Endothelial cell of umbilical vein (primary cell): Measurements from ENCODE around the gene HTRA1.

ENCODE experiments used
- EZH2 ChIP-seq: IDR thresholded peaks from 2 replicates; pipeline ENCODE4 v1.6.1; 2012; ENCODE audit warnings: borderline replicate concordance, low read depth, mild to moderate bottlenecking, moderate library complexity, low read length, inconsistent platforms; ENCODE audit not compliant: severe bottlenecking
- FOS ChIP-seq: IDR thresholded peaks from 2 replicates; pipeline ENCODE4 v1.6.1; 2011; ENCODE audit warnings: mild to moderate bottlenecking, low read length, moderate library complexity, borderline replicate concordance; ENCODE audit not compliant: insufficient read depth
- JUN ChIP-seq: IDR thresholded peaks from 2 replicates; pipeline ENCODE4 v1.6.1; 2011; ENCODE audit warnings: borderline replicate concordance, low read depth; ENCODE audit not compliant: insufficient read length, insufficient read depth
- TF ChIP-seq, protein P1 (sequence below), 2 donors: IDR thresholded peaks; 1 replicate in 1 of 2; 2 replicates in 1 of 2; pipeline ENCODE4 v1.5.1; 2011; ENCODE audit warnings: low read length in 2 of 2, mild to moderate bottlenecking in 2 of 2, moderate library complexity in 2 of 2, control low read depth in 1 of 2, inconsistent platforms in 1 of 2, low read depth in 1 of 2; ENCODE audit not compliant: insufficient read depth in 1 of 2; ENCODE audit errors: extremely low read depth in 1 of 2

- TF ChIP-seq, protein P1, sequence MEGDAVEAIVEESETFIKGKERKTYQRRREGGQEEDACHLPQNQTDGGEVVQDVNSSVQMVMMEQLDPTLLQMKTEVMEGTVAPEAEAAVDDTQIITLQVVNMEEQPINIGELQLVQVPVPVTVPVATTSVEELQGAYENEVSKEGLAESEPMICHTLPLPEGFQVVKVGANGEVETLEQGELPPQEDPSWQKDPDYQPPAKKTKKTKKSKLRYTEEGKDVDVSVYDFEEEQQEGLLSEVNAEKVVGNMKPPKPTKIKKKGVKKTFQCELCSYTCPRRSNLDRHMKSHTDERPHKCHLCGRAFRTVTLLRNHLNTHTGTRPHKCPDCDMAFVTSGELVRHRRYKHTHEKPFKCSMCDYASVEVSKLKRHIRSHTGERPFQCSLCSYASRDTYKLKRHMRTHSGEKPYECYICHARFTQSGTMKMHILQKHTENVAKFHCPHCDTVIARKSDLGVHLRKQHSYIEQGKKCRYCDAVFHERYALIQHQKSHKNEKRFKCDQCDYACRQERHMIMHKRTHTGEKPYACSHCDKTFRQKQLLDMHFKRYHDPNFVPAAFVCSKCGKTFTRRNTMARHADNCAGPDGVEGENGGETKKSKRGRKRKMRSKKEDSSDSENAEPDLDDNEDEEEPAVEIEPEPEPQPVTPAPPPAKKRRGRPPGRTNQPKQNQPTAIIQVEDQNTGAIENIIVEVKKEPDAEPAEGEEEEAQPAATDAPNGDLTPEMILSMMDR (IDR thresholded peaks at IDR 0.05; ENCODE audit: extremely low read depth in 1 of 2, insufficient read depth in 1 of 2, low read depth in 1 of 2, low read length in 2 of 2): no peak
- TF ChIP-seq EZH2 (no peak), JUN (no peak), FOS (no peak)
Observed at GRCh38 chr10:122508021-122508420, 46.7 kb downstream of the HTRA1 start.
